ENCODE results near the gene SERGEF.

SERGEF gene

DNA sequence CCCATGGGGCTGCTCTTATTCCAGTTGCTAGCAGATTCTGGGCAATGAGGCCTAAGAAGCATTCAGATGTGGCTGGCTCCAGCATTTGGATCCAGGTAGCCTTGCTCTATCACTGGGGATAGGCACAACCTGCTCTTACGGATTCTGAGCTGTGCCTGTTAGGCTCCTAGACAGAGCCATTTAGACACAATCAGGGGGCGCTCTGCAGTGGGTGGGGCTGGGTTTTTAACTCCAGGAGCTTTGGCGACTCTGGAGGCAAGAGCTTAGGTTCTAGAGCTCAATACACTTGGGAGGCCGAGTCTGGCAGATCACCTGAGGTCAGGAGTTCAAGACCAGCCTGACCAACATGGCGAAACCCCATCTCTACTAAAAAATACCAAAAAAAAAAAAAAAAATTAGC lies 246.3 kb downstream of the SERGEF start:
- peak; percentile 8 for DNase-seq

DNA sequence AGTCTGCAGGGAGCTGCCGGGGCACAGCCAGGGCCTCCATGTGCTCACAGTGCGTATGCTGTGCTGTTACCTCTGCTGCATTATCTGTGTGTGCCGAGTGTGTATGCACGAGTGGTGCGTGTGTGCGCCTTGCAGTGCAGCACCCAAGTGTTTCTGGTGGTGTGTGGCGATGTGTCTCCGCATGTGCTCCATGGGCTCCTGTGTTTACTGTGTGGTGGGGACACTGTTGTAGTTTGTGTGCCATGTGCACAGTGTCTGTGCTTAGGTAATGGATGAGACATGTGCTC lies 246.8 kb downstream of the SERGEF start:
- no peak for DNase-seq

DNA sequence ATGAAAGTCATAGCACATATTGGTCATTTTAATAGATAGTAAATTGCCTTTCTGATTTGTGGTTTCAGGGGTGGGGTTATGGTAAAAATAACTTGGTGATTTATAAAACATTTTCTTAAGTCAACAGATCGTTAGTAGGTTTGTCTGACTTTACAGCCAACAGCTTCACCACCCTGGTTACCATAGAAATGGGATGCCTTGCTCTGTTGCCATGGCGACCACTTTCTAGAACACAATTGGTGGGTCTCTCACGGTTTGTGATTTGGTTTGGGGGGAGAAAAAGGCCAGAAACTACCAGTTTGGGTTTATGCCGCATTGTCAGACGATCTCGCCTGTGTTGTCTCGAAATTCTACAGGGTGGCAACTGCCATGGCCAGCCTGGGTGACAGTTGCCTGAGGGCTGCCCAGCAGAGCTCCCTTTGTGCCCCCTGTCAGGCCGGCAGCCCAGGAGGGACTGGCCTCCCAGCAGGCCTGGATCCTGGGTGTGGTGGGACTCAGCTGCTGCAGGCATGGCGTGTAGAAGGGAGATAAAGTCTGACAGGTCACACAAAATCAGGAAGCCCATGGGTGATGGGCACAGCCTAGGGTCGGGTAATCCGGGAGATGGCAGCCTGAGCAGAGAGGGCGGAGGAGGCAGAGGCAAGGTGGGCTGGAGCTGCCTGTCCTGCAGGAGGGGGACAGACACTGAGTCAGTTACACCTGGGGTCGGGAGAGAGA lies 247.3 kb downstream of the SERGEF start:
- no peak for DNase-seq

DNA sequence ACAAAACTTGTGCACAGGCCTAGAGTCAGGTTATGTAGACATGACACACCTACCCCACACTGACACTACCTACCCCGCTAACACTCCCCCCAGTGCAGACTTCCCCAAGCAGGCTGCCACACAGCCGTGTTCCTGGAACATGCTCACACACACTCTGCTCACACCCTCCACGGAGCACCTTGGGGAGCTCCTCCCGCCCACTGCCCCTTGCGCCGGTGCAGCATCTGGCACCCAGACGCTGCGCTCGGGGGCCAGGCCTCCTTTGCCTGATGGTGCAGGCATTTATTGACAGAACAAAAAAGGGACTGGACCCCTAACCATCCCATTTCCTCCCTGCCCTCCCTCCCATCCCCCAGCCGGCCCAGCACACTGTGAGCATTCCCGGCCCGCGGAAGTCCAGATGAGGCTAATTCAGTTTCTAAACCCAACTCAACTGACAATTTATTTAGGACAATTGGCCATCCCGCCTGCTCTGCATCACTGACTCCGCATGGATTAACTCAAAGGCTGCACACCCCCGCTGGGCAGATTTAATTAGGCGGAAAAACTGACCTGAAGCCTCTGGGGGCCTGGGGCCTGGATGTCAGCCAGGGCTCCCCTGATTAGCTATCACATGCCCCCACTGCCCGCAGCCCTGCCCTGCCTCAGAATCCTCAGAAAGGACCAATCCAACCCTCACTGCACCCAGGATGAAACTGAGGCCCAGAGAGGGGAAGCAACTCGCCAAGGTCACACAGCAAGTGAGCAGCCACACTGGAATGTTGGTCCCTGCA lies 248.2 kb downstream of the SERGEF start:
- peak; percentile 14 for DNase-seq

DNA sequence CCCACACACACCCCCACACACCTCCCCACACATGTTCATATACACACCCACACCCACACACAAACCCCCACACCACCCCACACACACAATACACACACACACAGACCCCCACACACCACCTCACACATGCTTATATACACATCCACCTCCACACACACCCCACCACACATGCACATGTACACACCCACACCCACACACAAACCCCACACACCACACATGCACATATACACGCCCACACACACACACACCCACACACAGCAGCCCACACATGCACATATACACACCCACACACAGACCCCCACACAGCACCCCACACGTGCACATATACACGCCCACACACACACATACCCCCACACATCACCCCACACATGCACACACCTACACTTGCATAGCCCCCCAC lies 249.1 kb downstream of the SERGEF start:
- DNase-seq = no peak

DNA sequence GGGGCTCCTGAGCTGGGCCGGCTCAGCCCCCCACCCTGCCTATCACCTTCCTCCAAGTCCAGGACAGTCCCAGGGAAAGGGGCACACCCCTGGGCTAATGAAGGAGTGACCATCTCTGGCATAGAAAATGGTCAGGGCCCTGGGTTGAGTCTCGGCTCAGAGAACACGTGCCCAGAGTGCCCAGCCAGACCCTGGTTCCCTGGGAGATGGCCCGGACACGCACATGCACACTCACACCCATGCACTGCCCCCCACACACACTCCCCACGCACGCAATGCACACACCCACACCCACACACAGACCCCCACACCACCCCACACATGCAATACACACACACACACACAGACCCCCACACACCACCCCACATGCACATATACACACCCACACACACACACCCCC lies 249.6 kb downstream of the SERGEF start:
- DNase-seq = no peak

DNA sequence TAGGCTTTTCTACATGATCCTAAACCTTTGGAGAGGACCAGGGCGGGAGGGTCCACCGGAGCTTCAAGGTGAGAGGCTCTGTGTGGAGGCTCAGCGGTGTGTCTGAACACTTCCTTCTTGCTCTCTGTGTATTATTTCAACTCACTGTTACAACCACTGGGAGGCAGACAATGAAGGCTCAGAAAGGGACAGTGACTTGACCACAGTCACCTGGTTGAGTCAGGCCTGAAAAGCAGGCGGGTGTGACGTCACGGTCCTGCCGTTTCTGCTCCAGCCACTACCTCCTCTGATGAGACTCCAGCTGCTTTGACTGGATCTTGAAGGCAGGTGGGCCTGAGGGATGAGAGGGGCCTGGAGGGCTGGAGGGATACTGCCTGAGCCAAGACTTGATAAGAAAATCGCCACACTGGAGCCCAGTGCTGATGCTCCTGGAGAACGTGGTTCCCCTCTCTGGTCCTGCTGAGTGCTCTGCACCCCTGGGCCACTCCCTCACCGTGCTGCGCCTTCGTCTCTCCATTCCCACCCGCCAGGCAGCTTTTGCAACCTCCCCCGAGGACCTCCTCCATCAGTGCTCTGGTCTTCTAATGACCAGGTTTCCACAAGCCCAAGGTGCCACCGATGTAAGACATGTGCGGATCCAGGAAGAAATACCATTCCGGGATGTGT lies 250.4 kb downstream of the SERGEF start:
- no peak for DNase-seq

DNA sequence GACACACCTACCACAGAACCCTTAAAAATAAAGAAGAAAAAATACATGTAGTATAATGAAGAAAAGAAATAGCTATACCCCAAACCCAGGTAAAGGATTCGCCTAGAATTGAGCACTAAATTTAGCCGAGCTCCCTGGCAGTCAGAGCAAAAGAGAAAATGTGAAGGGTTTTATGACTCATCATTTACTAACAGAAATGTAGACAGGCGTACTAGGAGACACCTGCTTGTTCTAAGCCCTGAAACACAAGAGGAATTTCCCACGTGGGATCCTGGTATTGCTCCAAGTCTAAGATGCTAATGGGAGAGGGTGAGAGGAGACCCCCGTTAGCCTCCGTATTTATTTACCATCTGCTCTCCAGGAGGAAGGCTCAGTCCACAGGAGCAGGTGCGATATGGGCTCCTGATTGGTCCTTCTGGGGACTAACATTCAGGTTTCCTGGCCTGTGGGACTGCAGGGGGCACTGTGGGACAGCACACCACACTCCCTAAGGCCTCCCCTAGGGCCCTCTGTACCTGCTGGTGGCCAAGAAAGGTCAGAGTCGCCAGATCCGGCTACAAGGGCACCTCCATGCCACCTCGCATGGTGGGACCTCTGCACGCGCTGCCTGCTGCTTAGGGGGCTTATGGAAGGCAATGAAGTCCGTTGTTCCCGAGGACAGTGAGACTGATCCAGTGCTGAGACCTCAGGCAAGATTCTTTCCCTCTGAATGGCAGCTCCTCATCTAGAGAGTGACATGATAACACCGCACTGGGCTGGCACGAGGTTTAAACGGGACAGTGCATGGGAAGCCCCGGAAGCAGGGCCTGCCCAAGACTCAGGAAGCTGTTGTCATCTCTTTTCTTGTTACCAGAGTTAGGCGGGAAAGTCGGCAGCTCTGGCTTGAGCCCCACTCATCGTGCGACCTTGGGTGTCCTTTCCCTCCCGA lies 252.5 kb downstream of the SERGEF start:
- DNase-seq = peak; percentile 69

DNA sequence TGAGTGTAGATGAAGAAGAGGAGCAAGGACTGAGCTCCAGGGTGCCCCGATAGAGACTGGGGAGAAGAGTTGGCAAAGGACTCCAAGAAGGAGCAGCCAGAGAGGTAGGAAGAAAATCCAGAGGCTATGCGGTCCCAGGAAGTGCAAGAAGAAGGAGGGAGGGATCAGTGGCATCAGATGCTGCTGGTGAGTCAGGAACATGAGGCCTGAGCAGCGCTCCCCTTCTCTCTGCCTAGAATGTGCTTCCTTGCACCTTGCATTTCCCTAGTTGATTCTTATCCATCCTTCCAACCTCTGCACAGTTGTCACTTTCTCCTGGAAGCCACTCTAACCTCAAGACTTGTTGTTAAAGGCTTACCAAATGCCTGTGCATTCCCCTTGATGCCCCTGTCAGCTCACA lies 257.0 kb downstream of the SERGEF start:
- no peak for DNase-seq

DNA sequence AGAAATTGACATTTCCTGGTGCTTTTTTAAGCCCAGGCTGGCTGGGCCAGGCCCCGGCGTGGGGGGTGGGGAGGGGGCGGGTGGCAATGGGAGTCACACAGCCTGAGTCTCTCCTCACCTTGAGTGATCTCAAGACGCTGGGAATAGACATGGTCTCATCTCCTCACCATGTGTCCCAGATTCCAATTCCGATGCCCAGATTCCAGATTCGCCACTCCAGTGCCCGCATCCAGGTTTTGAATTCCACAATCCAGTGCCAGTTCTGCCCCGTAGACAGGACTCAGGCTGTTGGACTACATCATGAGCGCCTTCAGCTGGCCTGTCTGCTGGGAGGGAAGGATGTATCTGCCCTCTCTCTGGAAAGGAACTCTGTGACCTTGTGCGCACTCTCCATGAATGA lies 259.2 kb downstream of the SERGEF start:
- no peak for DNase-seq

DNA sequence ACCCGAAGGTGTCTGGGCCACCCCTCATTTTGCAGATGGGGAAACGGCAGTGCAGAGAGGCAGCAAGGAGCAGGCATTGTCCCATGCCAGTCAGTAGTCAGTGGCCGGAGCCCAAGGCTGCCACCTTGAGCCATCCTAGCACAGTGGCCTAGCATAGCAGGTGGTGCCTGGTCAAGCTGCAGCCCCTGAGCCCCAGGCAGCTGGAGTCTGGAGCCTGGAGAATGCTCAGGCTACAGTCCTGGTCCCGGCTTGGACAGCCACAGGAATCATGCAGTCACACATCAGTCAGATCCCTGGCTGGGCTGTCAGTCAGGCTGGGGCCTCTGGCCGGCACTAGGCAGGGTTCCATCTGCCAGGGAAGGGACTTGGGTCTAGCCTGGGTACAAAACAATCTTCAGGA lies 259.7 kb downstream of the SERGEF start:
- no peak for DNase-seq

DNA sequence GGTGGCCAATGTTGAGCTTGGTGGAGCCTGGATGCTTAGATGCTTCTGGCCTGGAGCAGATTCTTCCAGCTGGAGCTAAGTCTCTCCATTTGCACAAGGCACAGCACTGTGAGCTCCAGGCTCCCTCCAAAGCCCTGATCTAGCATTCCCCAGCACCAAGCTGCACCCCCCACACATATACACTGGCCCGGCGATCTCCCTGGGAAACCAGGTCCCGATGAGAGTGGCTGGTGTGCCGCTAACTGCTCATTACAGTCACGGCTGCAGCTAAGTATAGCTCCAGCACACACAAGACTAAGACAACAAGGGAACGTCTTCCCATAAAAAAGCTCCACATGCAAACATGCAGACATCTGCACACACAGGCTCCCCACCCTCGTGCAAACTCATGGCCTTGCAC lies 260.7 kb downstream of the SERGEF start:
- no peak for DNase-seq

DNA sequence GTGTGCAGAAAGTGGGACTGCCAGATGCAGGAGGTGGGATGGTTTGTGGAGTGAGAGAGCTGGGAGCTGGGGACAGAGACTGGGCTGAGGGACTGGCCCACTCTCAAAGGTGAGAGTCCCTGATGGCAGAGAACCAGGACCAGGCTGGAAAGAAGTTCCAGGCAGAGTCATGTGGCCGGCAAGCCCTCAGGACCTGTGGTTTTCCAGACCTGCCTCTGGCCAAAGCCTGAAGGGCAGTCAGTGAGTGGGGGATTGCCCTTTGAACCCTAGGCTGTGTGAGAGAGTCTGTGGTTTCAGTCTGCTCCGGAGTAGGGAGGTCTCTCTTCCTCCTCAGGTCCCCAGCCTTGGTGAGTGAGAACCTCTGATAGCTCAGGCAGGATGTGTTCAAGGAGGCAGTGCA lies 261.3 kb downstream of the SERGEF start:
- no peak for DNase-seq

DNA sequence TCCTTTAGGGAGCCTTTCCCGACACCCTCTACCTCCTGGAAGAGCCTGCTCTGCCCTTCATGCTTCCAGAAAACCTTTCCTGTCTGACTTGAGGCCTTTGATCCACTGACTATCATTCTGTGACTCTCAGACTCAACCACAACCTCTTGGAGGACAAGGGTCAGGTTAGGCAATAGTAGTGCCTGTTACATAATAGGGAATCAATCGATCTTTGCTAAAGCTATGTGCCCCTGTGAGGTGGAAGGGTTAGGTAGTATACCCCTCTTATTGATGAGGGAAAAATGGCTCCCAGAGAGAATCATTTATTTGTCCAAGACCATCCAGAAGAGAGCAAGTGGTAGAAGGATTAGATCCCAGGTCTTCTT lies 262.1 kb downstream of the SERGEF start:
- no peak for DNase-seq

DNA sequence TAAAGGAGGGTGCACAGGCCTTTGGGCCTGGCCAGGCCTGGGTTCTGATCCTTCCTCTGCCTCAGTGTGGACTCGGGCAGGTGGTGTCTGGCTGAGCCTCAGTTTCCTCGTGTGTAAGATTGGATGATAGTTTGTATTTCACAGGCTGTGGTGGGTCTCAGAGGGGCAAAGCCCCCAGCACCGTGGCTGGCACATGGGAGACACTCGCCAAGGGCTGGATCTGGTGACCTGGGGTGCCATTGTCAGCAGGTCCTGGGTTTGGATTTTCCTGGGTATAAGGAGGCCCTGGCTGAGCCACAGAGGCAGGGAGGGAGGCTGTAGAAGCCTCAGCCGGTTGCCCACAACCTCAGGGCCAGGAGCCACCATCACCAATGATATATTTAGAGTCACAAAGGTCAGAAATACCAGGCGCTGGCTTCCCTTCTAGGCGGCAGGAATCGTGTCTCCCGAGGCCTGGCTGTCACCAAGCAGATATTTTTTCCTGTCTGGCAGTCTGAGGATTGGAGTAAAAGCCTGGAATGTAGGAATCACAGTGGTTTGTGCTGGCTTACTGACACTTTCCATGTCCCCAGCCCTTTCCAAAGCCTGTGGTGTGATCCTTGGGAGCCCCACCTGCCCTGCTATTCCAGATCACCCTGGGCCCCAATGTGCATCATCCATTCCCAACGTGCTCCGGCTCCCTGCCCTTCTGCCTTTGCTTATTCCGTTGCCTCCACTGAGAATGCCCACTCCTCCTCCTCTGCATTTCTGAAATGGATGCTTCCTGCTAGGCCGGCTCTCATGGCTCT lies 262.6 kb downstream of the SERGEF start:
- DNase-seq = no peak

DNA sequence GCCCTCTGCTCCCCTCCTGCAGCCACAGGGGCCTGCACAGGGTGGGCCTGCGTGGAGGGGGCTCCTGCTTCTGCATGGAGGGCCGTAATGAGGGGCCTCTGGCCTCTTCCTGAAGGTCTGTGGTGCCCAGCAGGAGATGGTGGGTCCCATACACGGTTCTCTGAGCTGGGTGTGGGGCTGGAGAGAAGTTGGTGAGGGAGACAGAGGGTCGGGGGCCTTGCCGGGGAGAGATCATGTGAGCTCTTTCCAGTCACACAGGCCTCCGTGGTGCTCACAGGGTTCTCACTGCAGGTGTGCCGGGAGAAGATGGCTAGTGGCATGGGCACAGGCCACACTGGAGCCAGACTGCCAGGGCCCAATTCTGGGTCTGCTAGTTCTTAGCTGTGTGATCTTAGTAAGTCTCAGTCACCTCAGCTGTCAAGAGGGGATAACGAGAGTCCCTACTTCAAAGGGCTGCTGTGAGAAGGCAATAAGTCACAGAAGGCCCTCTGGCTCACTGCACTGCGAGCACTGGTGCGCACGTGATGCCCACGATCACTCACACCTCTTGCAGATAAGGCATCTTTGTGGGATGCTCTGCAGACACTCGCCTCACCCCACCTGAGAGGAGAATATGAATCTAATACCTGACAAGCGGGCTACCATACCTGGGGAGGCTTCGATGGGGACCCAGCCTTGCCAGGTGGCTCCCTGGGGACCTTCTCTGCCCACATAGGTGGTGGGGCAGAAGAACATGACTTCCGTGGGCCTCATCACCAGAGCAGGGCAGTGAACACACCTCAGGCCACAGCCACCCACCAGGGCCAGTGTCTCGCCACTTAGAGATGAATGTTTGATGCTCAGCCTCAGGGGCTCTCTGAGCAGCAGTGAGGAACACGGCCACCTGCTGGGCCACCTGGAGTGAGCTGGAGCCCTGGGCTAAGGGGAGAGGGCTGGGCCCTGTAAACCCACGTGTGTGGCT lies 263.8 kb downstream of the SERGEF start:
- no peak for DNase-seq

DNA sequence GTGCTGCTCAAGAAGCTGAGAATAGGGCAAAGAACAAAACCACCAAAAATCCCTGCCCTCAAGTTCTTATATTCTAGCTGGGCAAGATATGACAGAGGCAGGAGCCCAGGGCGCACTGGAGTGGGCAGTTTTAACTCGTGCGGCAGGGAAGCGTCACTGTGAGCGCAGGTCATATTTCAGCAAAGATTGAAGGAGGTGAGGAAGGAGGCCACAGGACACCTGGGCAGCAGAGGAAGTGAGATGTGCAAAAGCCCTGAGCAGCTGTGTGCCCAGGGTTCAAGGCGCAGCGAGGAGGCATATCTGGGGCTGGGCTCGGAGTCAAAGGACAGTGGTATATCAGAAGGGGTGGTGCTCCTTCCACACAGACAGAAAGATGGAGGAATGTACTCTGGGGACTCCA lies 264.8 kb downstream of the SERGEF start:
- DNase-seq = no peak

DNA sequence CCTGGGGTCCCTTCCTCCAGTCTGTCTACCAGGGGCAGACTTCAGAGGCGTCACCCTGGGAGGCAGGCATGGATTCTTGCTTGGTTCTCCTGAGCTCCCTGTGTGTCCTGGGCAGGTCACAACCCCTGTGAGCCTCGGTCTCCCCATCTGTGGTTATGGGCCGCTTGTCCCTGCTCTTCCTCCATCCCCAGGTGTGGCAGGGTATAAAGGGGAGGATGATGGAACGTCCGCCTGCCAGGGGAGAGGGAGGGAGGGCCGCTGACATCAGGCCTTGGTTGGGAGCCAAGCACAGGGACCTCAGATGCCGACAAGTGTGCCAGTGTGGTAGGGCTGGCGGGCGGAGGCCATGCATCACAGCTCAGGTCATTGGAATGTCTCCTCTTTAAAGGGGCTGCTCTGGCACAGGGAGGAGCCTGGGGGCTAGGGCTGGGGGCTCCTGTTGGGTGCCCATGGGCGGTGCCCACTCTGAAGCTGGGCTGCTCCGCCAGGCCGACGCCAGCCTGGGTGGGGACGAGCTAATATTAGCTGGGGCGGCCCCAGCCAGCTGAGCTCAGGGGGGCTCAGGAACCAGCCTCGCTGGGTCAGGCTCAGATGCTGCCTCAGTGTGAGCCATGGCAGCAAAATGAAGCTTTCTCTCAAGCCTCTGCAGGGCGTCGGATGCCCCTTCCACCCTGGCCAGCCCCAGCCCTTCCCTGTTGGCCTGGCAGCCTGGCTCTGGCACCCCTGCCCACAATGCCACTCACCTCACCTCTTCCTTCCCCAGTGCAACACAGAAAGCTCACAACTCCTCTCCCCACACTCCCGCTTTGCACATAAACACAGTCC lies 265.5 kb downstream of the SERGEF start:
- DNase-seq = no peak

DNA sequence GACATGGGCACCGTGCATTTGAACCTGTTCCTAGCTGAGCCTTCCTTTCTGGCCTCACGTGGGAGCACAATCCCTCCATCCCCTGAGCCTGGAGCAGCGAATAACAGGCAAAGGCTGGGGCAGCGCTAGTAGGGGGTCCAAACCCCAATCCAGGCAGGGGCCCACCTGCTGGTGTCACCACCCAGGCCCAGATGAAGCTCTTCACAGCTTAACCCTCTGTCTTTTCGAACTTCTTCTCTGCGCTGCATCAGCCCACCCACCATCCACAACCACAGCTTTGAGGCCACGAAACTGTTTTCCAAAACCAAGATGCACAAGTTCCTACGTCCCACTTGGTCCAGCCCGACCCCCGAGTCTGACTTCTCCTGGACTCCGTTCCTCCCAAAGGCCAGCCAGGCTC lies 266.8 kb downstream of the SERGEF start:
- no peak for DNase-seq

DNA sequence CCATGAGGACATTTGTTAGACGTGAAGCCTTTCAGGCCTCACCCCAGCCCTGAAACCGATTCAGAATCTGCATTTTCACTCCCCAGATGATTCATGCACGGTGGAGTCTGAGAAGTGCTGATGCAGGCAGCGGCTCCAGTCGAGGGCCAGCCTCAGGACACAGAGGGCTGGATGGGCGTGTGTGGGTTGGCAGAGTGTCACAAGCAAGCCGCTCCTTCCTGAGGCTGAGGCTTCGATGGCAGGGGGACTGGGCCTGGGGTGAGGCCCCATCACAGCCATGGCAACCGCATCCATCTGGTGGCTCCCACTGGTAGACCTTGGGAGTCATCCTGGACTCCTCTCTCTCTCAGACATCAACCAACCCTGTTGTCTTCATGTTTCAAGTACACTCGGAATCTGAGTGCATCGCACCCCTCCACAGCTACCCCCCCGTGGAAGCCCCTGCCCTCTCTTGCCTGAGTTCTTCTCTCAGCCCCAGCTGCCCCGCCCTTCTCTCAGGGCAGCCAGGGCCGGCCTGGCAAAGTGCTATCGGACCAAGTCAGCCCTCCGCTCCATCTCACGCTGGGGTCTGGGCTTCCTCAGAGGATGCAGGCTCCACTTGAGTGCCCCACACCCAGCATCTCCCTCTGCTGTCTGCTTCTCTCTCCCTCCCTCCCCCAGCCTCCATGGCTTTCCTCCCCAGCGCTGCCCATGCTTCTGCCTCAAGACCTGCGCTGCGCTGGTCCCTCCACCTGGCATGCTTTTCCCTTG lies 267.6 kb downstream of the SERGEF start:
- DNase-seq = no peak
